ENCODE data around the gene KIF1A.
"Not testable (repeated sequence)": the region's sequence is repeated elsewhere in the genome, so short reads cannot be mapped to it uniquely, and the experiment has no call there.

The KIF1A gene

DNA sequence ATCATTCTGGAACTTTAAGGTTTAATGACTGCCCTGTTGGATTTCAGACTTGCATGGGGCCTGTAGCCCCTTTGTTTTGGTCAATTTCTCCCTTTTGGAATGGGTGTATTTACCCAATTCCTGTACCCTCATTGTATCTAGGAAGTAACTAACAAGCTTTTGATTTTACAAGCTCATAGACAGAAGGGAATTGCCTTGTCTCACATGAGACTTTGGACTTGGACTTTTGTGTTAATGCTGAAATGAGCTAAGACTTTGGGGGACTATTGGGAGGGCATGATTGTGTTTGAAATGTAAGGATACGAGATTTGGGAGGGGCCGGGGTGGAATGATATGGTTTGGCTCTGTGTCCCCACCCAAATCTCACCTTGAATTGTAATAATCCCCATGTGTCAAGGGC, 26.3 kb upstream of the KIF1A start:
- not testable (repeated sequence) for DNase-seq

DNA sequence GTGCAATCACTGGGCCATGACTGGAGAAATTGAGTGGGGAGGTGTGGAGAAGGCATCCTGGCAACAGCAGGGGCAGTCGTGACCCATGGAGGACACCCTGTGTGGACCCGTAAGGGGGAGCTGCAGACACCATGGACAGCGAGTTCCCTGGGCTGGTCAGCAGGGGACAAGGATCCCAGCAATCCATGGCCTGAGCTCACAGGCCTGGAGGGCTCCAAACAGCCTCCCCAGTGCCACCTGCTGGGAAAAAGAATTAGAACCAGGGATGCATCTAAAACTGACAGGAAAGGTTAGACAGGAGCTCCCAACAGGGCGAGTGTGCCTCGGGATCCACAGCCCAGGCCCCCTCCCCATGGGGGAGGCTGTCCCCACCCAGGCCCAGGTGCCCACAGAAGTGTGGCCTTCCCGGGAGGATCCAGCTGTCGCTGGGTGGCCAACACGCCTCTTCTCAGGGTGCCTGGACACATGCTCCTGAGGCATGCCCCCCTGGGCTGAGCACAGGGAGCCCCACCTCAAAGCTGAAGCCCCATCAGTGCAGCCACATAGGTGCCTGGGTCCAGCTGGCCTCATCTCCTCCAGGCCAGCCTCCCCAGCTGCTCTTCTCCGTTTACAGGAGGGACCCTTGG, 20.5 kb upstream of the KIF1A start:
- DNase-seq = no peak

DNA sequence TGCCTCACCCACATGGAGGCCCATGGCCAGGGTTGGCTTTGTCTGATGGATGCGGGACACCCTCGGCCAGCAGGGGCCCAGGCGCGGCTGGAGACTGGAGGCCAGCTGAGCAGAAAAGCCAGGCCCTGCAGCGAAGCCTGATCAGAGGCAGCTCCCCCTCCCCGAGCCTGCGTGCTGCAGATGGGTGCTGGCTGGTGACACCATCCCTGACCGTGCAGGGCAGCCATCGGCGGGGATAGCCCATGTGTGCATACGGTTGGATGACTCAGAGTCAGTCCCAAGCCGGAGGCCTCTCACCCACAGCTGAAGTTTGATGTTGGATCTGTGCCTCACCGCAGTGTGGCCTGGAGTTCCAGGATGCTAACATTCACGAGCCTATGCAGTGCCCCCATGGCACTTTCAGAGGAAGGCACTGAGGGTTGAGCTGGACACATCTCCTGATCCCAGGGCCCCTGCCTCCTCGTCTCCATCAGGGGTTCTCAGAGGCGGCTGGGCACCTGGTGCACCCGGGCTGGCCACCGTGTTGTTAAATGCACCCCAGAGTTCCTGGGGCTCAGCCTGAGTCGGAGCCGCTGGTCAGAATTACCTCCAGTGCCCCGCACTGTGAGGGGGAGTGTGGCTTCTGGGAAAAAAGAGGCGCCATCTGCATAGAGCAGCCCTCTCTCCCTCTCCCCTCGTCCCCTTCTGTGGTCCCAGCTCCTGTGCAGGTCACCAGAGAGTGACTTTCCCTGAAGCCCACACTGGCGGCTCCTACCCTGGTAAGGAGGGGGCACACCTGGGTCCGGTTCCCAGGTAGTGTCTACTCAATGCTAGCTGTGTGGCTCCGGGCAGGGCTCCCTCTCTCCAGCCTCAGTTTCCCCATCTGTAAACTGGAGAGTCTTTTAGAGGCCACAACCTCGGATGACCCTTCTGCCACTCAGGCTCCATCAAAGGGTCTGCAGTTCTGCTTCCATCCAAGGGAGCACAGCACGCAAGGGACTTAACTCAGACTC, 19.4 kb upstream of the KIF1A start:
- DNase-seq = no peak

DNA sequence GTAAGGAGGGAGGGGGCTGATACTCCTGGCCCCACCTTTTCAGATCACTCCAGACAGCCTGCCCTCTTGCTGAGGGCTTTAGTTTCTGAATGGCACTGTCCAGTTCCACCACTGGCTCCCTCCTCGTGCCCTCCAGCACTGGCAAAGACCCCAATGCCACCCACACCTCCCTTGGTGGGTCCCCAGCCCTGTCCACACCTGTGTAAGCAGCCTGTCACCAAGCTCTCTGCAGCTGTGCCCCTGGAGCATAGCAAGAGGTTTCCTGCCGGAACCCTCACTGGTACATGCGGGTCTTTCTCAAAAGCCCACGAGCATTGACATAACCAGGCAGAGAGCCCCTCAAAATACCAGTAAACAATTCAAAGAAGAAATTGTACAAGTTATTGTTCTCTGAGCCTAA, 17.6 kb upstream of the KIF1A start:
- DNase-seq = no peak

DNA sequence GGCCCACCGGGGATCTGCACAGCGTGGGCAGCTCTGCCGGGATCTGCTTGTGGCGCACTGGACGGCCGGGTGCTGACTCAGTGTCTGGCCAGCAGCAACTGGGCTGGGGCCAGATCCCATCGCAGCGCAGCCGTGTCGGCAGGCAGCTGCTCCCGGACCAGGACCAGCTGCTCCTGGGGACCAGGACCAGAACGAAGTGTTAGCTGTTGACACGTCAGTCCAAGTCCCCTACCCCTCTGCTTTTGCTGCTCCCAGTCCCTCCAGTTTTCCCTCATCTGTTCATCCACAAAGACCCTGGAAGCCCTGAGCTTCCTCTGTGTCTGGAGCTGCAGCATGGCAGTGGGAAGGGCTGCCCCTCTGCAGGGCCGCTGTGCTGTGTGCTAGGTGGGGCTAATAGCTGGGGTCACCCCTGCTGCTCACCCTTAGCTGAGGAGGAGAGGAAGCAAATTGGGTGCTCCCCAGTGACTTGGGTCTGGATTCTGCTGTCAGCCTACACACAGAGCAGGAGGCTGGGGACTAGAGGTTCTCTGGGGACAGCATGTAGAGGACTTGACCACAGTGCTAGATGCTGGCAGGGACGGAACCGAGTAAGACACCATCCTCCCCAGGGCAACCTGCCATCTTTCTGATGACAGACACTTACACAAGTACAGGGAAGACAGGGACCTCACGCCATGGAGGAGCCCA, 16.9 kb upstream of the KIF1A start:
- no peak for DNase-seq

DNA sequence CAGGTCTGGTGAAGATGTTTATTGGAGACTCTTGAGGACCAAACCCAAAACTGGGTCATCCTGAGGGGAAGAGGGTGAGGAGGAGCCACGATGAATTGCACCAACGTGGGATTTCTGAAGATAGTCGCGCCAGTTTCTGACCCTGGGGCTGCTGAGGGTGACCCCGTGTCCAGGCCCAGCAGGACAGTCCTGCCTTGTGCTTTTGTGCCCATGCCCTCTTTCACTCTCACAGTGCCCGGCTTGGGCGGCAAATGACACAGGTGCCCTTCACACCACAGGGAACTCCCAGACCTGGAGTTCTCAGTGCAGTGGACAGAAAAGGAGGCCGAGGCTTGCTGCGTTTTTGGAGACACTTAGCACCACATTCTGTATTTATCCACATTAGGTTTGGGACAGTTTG, 15.5 kb upstream of the KIF1A start:
- DNase-seq = no peak

DNA sequence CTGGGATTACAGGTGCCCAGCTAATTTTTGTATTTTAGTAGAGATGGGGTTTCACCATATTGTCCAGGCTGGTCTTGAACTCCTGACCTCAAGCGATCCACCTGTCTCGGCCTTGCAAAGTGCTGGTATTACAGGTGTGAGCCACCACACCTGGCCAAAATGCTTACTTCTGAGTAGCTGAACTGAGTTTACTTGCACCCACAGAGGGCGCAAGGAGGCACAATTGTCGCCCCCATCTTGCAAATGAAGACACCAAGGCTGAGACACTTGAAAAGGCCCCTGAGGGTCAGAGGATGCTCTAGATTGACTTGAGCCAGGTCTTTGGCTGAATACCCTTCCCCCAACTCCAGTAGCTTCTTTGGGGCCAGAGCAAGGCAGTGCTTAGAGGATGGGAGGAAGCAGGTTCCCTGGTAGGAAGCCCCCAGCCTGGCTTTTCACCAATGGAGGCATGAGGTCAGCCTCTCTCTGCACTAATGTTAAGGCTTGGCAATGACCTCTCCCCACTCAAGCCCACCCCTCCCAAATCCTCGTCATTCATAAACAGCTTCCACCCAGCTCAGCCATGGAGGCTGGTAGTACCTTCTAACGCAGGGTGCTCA, 14.5 kb upstream of the KIF1A start:
- DNase-seq = no peak

DNA sequence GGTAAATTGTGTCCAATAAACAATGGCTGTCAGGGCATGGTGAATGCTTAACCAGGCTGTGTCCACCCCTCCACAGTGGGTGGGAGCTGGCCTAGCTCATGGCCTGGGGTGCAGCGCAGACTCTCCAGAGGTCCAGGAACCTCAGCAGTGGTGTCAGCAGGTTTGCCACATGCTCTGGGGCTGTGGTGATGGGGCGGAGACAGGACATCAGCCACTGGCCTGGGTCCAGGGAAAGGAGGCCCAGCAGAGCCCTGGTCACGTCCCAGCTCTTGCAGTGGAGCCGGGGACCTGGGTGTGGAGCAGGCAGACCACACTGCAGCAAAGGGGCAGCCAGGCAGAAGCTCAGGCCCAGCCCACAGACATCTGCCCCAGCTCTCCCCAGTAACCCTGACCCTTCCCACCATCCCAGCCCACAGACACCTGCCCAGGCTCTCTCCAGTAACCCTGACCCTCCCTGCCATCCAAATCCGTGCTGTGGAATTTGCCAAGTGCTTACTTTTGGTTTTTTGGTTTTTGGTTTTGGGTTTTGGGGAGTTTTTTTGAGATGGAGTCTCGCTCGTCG, 13.8 kb upstream of the KIF1A start:
- DNase-seq = no peak

DNA sequence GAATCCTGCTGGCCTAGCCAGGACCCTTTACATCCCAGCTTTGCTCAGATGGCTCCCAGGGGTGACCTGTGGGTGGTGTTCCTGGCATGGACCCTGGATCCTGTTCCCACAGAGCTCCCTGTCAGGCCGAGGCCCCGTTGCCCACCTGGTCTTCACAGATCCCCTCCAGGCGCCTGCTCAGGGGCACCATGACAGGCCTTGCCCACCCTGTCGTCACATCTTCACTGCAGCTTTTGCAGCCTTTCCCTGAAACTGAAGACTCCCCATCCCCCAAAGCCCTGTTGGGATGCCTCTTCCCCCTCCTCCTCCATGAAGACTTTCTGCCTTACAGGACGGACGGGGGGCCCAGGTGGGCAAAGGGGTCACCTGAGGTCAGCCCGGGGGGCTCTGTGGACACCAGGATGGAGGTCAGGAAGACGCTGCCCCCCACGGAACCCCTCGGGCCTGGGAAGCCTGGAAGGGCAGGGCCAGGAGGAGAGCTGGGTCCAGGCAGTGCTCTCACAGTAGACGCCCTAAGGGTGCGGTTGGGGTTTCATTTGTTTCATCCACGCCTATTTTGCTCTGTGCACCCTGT, 13.0 kb upstream of the KIF1A start:
- DNase-seq = no peak

DNA sequence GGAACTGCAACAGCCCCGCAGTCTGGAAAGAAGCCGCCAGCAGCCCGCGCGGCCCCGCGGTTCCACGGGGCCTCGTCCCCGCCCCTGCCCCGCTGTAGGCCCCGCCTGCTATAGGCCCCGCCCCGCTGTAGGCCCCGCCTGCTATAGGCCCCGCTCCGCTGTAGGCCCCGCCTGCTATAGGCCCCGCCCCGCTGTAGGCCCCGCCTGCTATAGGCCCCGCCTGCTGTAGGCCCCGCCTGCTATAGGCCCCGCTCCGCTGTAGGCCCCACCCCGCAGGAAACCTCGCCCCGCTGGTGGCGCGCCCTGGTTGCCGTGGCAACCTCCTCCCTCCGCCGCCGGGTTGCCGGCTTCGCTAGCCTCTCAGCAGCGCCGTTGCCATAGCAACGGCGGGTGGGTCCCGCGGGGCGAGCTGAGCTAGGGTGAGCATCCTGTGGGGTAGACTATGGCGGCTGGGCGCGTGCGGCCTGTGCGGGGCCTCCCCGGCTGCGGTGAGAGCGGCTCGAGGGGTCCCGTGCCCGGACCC, 12.2 kb upstream of the KIF1A start:
- peak; percentile 83 for DNase-seq

DNA sequence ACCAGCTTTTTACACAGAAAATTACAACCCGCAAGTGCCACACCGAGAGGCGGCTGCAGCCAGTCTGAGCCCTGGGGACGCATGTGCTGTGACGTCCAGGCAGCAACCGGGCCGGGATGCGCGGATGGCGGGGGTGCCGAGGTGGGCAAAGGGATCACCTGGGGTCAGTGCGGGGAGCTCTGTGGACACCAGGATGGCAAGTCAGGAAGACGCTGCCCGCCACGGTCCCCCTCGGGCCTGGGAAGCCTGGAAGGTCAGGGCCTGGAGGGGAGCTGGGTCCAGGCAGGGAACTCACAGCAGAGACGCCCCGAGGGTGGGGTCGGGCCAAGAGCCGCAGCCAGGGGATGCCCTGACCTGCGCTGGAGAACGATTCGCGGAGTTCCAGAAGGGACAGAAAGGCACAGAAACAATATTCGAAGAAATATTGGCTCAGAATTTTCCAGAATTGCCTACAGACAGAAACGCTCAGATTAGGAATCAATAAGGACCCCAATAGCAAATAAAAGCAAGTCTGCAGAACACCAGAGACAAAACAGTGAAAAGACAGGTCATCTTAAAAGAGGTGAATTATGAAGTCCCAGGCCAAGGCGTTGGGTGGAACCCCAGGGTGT, 11.7 kb upstream of the KIF1A start:
- no peak for DNase-seq

DNA sequence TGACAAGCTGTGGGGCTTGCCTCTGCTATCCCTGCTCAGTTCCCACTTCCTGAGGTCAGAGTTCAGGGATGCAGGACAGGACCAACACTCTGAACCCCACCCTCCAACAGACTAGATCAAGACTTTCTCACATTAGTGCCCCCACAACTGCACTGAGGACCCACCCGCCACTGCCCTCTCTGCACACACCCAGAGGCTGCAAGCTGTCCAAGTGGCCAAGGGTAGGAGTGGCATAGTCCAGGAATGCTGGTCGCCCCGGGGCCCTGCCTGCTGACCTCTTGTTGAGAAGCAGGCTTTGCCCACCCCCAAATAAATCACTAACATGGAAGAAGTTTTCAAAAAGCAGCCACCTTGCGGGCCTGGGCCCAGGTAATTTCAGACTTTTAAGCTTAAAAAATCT, 5.5 kb upstream of the KIF1A start:
- DNase-seq = no peak

DNA sequence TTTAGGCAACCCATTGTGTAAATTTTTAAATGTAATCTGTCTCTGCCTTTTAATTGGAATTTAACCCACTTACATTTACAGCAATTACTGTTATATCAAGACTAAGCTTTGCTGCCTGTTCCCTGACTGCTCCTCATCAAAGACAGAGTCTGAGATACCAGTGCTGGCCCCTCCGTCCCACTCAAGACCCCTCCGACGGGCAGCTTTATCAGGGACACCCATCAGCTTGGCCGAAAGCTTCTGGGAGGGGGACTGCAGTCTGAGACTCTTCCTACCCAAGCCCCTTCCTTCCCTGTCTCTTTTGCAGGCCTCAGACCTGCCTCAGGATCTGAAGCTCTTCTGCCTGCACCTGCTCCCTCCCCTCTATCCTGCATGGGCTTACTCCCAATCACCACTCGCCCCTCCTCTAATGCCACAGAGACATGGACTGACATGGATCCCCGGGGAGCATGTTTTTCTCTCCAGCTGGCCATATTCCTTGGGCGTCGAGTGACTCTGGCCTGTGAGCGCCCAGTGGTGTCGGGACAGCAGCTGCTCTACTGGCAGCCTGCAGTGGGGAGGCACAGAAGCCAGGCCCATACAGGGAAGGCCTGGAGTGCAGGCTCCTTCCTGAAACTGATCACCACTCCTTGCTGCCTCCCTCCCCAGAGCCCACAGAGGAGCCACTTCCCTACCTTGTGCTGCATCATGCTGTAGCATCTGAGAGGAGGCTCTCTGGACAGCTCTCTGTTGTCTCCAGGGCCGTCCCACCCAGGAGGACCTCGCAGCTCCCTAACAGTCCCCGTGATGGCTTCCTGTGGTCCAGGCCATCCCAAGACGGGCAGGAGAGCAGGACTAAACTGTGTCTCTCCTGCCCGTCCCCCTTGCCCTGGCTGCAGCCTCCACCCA, 3.7 kb upstream of the KIF1A start:
- no peak for DNase-seq

DNA sequence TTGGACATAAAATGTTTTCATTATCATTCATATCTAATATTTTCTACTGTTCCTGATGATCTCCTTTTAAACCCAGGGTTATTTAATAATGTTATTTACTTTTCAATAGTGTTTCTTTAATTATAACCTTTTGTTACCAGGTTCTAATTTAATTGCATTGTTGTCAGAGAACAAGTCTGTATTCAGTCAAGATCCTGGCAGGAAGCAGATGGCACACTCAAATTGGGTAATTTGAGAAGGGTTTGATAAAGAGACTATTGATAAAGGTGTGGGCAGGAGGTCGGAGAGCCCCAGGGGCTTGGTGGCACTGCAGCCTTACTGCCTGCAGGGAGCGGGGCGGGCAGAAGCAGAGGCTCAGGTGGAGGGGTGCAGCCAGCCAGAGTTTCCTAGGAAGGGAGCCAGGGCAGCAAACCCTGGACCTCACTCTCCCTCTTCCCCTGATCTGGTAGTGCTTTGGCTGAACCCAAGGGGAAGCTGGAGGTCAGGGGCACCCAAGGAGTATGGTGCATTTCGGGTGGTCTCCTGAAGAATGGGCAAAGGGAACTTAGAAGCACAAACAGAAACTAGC, 2.3 kb upstream of the KIF1A start:
- DNase-seq = no peak

DNA sequence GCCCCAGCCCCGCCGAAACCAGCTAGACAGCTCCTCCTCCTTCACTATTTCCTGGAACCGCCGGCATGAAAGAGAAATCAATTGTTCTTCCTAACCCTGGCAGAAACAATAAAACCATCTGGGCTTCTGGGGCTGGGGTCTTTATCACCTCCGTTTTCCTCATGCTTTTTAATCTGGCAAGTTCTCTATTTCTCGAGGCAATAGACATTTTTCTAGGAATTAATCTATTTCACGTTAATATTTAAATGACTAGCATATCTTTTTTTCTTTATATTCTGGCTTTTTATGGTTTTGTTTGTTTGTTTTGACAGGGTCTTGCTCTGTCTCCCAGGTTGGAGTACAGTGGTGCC, 1.4 kb upstream of the KIF1A start:
- DNase-seq = no peak

DNA sequence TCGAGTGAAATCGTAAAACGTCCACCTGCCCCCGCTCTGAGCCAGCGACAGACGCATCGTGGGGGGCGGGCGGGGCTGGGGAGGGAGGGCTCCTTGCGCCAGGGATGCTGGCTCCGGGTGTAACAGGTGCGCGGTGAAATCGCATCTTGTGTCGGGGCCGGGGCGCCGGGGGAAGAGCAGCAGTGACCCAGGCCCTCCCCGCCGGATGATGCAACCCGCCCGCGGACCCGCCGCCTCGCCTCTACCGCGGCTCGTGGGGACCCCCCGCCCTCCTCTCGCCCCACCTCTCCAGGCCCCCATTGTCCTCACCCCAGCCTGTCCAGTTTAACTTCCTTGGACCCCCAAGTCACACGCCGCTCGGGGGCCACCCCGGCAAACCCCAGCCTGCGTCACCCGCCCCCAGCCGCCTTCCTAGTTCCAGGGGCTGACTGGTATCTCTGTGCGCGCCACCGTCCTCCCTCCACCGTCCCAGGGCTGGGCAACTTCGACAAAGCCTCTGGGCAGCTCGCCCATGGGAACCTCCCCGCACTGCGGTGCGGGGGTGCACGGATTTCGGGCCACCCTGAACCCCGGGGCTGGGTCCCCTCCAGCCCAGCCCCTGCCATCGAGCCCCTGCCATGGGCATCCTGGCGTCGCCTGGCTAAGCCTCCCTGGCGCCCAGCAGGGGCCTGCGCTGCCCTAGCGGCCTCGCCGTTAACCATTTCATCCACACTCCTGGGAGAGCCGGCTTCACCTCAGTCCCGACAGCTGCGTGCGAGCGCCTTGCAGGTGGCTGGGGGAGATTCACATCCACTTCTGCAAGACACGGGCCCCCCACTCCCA, 799 bp upstream of the KIF1A start:
- DNase-seq = peak; percentile 78

DNA sequence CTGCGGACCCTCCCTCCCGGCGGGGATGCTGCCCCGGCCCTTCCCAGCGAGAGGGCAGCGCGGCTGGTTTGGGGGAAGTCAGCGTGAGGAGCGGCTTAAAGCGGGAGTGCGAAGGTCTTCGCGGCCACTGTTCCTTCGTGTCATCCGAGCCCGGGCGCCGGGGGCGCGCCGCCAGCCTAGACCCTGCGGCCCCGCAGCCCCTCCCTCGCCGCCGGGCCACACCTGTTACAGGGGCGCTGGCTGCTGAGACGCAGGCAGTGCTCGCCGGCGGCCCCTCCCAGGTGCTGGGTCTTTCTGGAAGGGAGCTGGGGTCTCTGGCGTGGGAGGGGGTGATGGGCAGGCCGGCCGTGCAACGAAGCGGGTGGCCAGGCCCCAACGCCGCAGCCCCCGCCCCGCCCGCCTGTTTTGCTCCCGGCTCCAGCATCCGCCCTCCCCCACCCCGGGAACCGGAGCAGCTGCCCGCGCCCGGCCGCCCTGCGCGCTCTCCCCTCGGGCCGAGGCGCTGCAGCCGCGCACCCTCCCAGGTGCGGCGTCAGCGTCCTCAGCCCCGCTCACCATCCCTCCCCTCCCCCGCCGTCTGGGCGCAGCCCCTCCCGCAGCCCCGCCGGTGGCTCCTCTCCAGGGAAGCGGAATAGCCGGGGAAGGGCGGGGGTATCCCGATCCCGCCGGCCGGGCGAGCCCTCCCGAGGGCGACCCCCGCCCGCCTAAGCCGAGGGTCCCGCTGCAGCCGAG, 727 bp downstream of the KIF1A start:
- peak; percentile 14 for DNase-seq

DNA sequence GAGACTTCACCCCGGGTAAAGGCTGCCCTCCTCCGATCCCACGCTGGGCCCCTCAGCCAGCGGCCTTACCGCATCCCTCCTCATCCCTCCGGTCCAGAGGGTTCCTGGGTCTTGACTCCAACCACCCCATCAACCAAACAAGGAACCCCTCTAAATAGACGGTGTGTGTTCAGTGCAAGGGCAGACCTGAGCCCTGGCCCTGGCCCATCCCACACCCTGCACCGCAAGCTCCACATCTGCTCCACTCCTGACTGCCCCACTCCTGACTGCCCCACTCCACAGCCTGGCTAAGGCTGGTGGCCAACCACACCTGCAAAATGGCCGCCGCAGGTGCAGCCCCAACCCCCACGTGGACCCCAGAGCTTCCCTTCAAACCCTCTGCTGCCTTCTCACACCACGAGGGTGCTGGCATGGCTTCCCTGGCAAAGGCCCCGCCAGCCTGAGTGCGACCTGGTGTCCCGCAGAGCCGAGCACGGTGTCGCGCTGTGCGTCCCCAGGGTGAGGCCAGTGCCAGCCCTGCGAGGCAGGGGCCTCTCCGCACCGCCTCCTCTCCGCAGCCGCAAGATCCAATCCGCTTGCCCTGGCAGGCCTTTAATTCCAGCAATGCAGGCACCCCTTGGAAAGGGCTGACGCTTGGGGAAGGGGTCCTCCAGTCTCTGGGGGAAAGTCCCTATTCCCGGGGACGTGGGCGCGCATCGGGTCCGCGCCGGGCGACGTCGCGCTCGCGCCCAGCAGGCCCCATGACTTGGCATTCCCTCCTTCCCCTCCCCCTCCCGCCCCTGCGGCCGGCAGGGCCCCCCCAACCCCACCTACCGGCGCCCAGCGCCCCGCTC, 1.5 kb downstream of the KIF1A start:
- no peak for DNase-seq

Data from NCI-H2107 (cell line).